GM18867 (cell line): ENCODE measurements around the gene FNDC3B.

Source experiments
- ATAC-seq: cut with Tn5 transposase; IDR thresholded peaks from one replicate; pipeline ENCODE4 v1.9.1; 2021; ENCODE audit warnings: mild to moderate bottlenecking, moderate library complexity; ENCODE audit not compliant: unreplicated experiment

Gene FNDC3B

GRCh38 chr3:172111163-172111562 lies 71.8 kb downstream of the FNDC3B start:
- ATAC-seq: no peak

- ATAC-seq: no peak
Measured at GRCh38 chr3:172112078-172112733, 72.8 kb downstream of the FNDC3B start.

- no peak for ATAC-seq
Measured at GRCh38 chr3:172112734-172113120, 73.3 kb downstream of the FNDC3B start.

GRCh38 chr3:172113710-172114109 lies 74.3 kb downstream of the FNDC3B start:
- ATAC-seq: no peak

- no peak for ATAC-seq
Measured at GRCh38 chr3:172115059-172115458, 75.7 kb downstream of the FNDC3B start.

- ATAC-seq: no peak
Measured at GRCh38 chr3:172115787-172116186, 76.4 kb downstream of the FNDC3B start.

- no peak for ATAC-seq
Measured at GRCh38 chr3:172118019-172118418, 78.6 kb downstream of the FNDC3B start.

GRCh38 chr3:172119266-172119969 lies 80.0 kb downstream of the FNDC3B start:
- ATAC-seq: no peak

- no peak for ATAC-seq
Measured at GRCh38 chr3:172120912-172121311, 81.5 kb downstream of the FNDC3B start.

- no peak for ATAC-seq
Measured at GRCh38 chr3:172121981-172122380, 82.6 kb downstream of the FNDC3B start.

- ATAC-seq: no peak
Measured at GRCh38 chr3:172124271-172124670, 84.9 kb downstream of the FNDC3B start.

- no peak for ATAC-seq
Measured at GRCh38 chr3:172125053-172125452, 85.7 kb downstream of the FNDC3B start.

GRCh38 chr3:172125963-172126457 lies 86.6 kb downstream of the FNDC3B start:
- ATAC-seq: no peak

GRCh38 chr3:172126741-172127140 lies 87.4 kb downstream of the FNDC3B start:
- no peak for ATAC-seq

GRCh38 chr3:172127141-172127540 lies 87.8 kb downstream of the FNDC3B start:
- ATAC-seq: no peak

GRCh38 chr3:172127929-172128580 lies 88.7 kb downstream of the FNDC3B start:
- ATAC-seq: no peak

- ATAC-seq: no peak
Measured at GRCh38 chr3:172128858-172129257, 89.5 kb downstream of the FNDC3B start.

GRCh38 chr3:172129498-172129849 lies 90.1 kb downstream of the FNDC3B start:
- no peak for ATAC-seq

GRCh38 chr3:172129850-172130716 lies 90.7 kb downstream of the FNDC3B start:
- no peak for ATAC-seq

GRCh38 chr3:172130717-172131050 lies 91.3 kb downstream of the FNDC3B start:
- ATAC-seq: no peak

- ATAC-seq: no peak
Measured at GRCh38 chr3:172131746-172132145, 92.4 kb downstream of the FNDC3B start.
